HG03571 (cell line): ENCODE results near the gene CHRNA3.
A peak's percentile ranks its signal among the peaks of the same experiment; 100 is the strongest.
"Not testable (repeated sequence)": the region's sequence is repeated elsewhere in the genome, so short reads cannot be mapped to it uniquely, and the experiment has no call there.

Source experiments
- ATAC-seq: cut with Tn5 transposase; IDR thresholded peaks from one replicate; pipeline ENCODE4 v1.9.1; 2021; ENCODE audit not compliant: unreplicated experiment

The CHRNA3 gene

GRCh38 chr15:78618064-78618463, 2.7 kb downstream of the CHRNA3 start:
- ATAC-seq = no peak

- ATAC-seq = no peak
These were observed 3.3 kb downstream of the CHRNA3 start for GRCh38 chr15:78617516-78617915.

- ATAC-seq = no peak
These were observed 3.7 kb downstream of the CHRNA3 start for GRCh38 chr15:78617076-78617475.

GRCh38 chr15:78616506-78616905, 4.3 kb downstream of the CHRNA3 start:
- no peak for ATAC-seq

GRCh38 chr15:78615151-78615589, 5.6 kb downstream of the CHRNA3 start:
- ATAC-seq = no peak

- ATAC-seq = no peak
These were observed 6.8 kb downstream of the CHRNA3 start for GRCh38 chr15:78614021-78614420.

GRCh38 chr15:78609551-78609950, 11.2 kb downstream of the CHRNA3 start:
- not testable (repeated sequence) for ATAC-seq

GRCh38 chr15:78605680-78606079, 15.1 kb downstream of the CHRNA3 start:
- ATAC-seq = no peak

GRCh38 chr15:78605201-78605600, 15.6 kb downstream of the CHRNA3 start:
- no peak for ATAC-seq

- no peak for ATAC-seq
These were observed 16.4 kb downstream of the CHRNA3 start for GRCh38 chr15:78604420-78604819.

GRCh38 chr15:78603467-78603866, 17.3 kb downstream of the CHRNA3 start:
- ATAC-seq = no peak

- ATAC-seq = no peak
These were observed 21.6 kb downstream of the CHRNA3 start for GRCh38 chr15:78599189-78599588.

- no peak for ATAC-seq
These were observed 22.4 kb downstream of the CHRNA3 start for GRCh38 chr15:78598348-78598747.

- ATAC-seq = no peak
These were observed 23.2 kb downstream of the CHRNA3 start for GRCh38 chr15:78597583-78597982.

GRCh38 chr15:78574944-78575343, 45.9 kb downstream of the CHRNA3 start:
- no peak for ATAC-seq

GRCh38 chr15:78573416-78573815, 47.4 kb downstream of the CHRNA3 start:
- no peak for ATAC-seq

- no peak for ATAC-seq
These were observed 49.4 kb downstream of the CHRNA3 start for GRCh38 chr15:78571382-78571781.

GRCh38 chr15:78570710-78571109, 50.1 kb downstream of the CHRNA3 start:
- no peak for ATAC-seq

- ATAC-seq = no peak
These were observed 53.3 kb downstream of the CHRNA3 start for GRCh38 chr15:78567531-78567930.

GRCh38 chr15:78565951-78566774, 54.6 kb downstream of the CHRNA3 start:
- ATAC-seq = no peak

- peak; percentile 72 for ATAC-seq
These were observed 55.5 kb downstream of the CHRNA3 start, which contains the start of gene CHRNA5 for GRCh38 chr15:78565097-78565950. TSS of gene CHRNA5 (plus strand) at chr15:78565520. CDS start at chr15:78565720, 200 bp downstream.

GRCh38 chr15:78564743-78565096, 56.1 kb downstream of the CHRNA3 start:
- ATAC-seq = peak; percentile 13
